DOHH2 (cell line): ENCODE measurements around the gene PACS2.

Experiments used
- H3F3A ChIP-seq: fragments of 200-600 bp; sonication (generic), shearing (Covaris generic); 2 replicates; pipeline ENCODE4 v1.6.0; 2016; ENCODE audit warnings: antibody characterized with exemption, mild to moderate bottlenecking; ENCODE audit not compliant: control insufficient read depth, insufficient read depth
- H3K27ac ChIP-seq: fragments of 200-600 bp; sonication (generic); 2 replicates; pipeline ENCODE4 v1.5.1; 2014; ENCODE audit warnings: low read depth, mild to moderate bottlenecking, low read length, moderate library complexity
- H3K27me3 ChIP-seq: fragments of 200-600 bp; sonication (generic); 2 replicates; pipeline ENCODE4 v1.6.1; 2014; ENCODE audit warnings: mild to moderate bottlenecking, low read length, mixed read lengths; ENCODE audit not compliant: control insufficient read depth
- H3K36me3 ChIP-seq: fragments of 200-600 bp; sonication (generic); 2 replicates; pipeline ENCODE4 v1.6.1; 2014; ENCODE audit warnings: mild to moderate bottlenecking, low read length, moderate library complexity, mixed read lengths; ENCODE audit not compliant: control insufficient read depth
- H3K4me1 ChIP-seq: fragments of 200-600 bp; sonication (generic); 2 replicates; pipeline ENCODE4 v1.6.1; 2014; ENCODE audit warnings: mild to moderate bottlenecking, low read length, mixed read lengths; ENCODE audit not compliant: control insufficient read depth
- H3K4me2 ChIP-seq: fragments of 200-600 bp; sonication (generic); 2 replicates; pipeline ENCODE4 v1.6.0; 2014; ENCODE audit warnings: mild to moderate bottlenecking, low read length, moderate library complexity
- H3K4me3 ChIP-seq: fragments of 200-600 bp; sonication (generic); 2 replicates; pipeline ENCODE4 v1.5.1; 2014; ENCODE audit warnings: mild to moderate bottlenecking, low read length, mixed read lengths
- H3K79me2 ChIP-seq: fragments of 200-600 bp; sonication (generic); 2 replicates; pipeline ENCODE4 v1.6.1; 2014; ENCODE audit warnings: mild to moderate bottlenecking, low read length, mixed read lengths; ENCODE audit not compliant: control insufficient read depth
- H3K9me2 ChIP-seq: fragments of 200-600 bp; sonication (generic); replicated peaks from 2 replicates; pipeline ENCODE4 v1.6.1; 2014; ENCODE audit warnings: mild to moderate bottlenecking, low read length, mixed read lengths; ENCODE audit not compliant: control insufficient read depth
- H3K9me3 ChIP-seq: fragments of 200-600 bp; sonication (generic); 2 replicates; pipeline ENCODE4 v1.6.1; 2014; ENCODE audit warnings: antibody characterized with exemption, low read length, mixed read lengths; ENCODE audit not compliant: control insufficient read depth, insufficient read depth
- H4K20me1 ChIP-seq: fragments of 200-600 bp; sonication (generic); 2 replicates; pipeline ENCODE4 v1.6.0; 2014; ENCODE audit warnings: low read depth, mild to moderate bottlenecking, antibody characterized with exemption, low read length, moderate library complexity; ENCODE audit not compliant: control insufficient read depth, insufficient read depth
- CTCF ChIP-seq: fragments of 200-600 bp; sonication (generic); IDR thresholded peaks from one replicate; pipeline ENCODE4 v1.5.1; 2014; ENCODE audit warnings: antibody characterized with exemption, mild to moderate bottlenecking, low read depth, low read length; ENCODE audit not compliant: poor library complexity, severe bottlenecking
- EZH2phosphoT487 ChIP-seq: fragments of 200-600 bp; sonication (generic); IDR thresholded peaks from 2 replicates; pipeline ENCODE4 v1.6.1; 2017; ENCODE audit warnings: borderline replicate concordance, mild to moderate bottlenecking, antibody characterized with exemption, low read length, moderate library complexity, mixed read lengths

Gene PACS2

DNA sequence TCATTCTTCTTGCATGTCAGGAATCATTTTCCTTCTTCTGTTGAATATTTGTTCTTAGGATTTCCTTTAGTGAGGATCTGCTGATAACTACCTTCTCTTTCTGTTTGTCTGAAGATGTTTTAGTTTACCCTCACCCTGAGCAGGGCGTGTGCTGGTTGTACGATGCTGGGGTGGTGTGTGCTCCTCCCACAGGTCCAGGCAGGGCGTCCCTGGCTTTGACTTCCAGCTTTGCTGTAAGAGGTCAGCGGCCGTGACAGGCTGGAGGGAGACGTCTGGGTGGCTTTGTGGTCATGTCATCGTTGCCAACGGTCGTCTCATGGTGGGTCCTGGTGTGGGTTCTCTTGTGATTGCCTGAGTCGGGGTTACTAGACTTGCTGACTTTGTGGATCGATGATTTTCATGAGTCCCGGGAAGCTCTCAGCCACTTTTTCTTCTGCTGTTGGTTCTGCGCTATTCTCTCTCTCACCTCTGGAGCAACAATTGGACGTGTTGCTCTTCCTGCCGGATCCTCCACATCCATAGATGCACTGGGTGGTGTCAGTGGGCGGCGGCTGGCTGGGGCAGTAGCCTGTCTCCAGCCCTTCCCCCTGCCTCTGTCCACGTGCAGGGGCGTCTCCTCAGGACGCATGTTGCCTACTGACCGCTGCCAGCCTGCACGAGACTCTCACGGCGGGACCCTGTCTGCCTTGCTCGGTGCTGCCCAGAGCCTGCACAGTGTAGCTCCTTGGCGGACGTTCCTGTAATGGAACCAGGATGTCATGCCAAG lies 8.4 kb downstream of the PACS2 start:
- H3K4me2 ChIP-seq = no peak overlapping the region
- no peaks in the 10 kb centered on the region for H3K27me3 ChIP-seq
- H3K9me2 ChIP-seq = no peaks in the 10 kb centered on the region
- H3F3A ChIP-seq = no peaks in the 10 kb centered on the region
- no peaks in the 10 kb centered on the region for H3K4me1 ChIP-seq
- no peak overlapping the region for H3K4me3 ChIP-seq
- no peaks in the 10 kb centered on the region for H3K36me3 ChIP-seq
- 0 out of 2 replicates have a peak, but pooled peaks cover 6% of the 10 kb centered on the region for H3K79me2 ChIP-seq
- H4K20me1 ChIP-seq = no peaks in the 10 kb centered on the region
- H3K9me3 ChIP-seq = no peaks in the 10 kb centered on the region
- H3K27ac ChIP-seq = no peak overlapping the region
- no peak for TF ChIP-seq EZH2phosphoT487
- no peak for TF ChIP-seq CTCF

DNA sequence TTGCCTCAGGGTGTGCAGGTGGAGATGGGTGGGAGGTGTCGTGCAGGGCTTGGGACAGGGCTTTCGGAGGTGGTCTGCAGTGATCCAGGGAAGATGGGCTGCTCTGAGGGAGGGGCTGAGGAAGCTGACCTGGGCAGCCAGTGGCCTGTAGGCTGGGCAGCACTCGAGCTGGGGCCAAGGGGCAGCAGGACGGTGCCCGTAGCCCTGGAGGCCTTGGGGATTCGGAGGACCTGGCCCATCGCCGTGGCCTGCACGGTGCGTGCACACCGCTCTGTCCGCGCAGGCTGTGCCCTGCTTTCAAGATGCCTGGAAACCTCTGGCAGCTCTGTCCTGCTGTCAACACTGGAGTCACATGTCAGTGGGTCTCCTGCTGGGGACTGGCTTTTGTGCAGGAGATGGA lies 9.1 kb downstream of the PACS2 start:
- Histone ChIP-seq H3F3A (no peaks in the 10 kb centered on the region), H3K4me1 (no peaks in the 10 kb centered on the region), H3K27me3 (no peaks in the 10 kb centered on the region), H3K4me2 (no peak overlapping the region), H4K20me1 (no peaks in the 10 kb centered on the region), H3K9me2 (no peaks in the 10 kb centered on the region), H3K4me3 (no peak overlapping the region), H3K27ac (no peak overlapping the region), H3K79me2 (0 out of 2 replicates have a peak, but pooled peaks cover 6% of the 10 kb centered on the region), H3K36me3 (no peaks in the 10 kb centered on the region), H3K9me3 (no peaks in the 10 kb centered on the region)
- TF ChIP-seq EZH2phosphoT487 = no peak
- no peak for TF ChIP-seq CTCF

GRCh38 chr14:105324080-105324778 lies 9.7 kb downstream of the PACS2 start:
- H3K79me2 ChIP-seq = 0 out of 2 replicates have a peak, but pooled peaks cover 6% of the 10 kb centered on the region
- no peak overlapping the region for H3K4me3 ChIP-seq
- H3K9me2 ChIP-seq = no peaks in the 10 kb centered on the region
- no peaks in the 10 kb centered on the region for H3K4me1 ChIP-seq
- TF ChIP-seq CTCF (no peak), EZH2phosphoT487 (no peak)
- H3K27ac ChIP-seq = no peak overlapping the region
- no peaks in the 10 kb centered on the region for H4K20me1 ChIP-seq
- H3K4me2 ChIP-seq = no peak overlapping the region
- no peaks in the 10 kb centered on the region for H3K36me3 ChIP-seq
- no peaks in the 10 kb centered on the region for H3K9me3 ChIP-seq
- no peaks in the 10 kb centered on the region for H3K27me3 ChIP-seq
- no peaks in the 10 kb centered on the region for H3F3A ChIP-seq
